Ascending aorta (tissue), 2 donors: ENCODE data around the gene NFIA. TPM values are rescaled to one million over a fixed set of nuclear protein-coding genes. Genes with fewer than 3 reads are reported as not detected.

ENCODE experiments used
- DNase-seq, 2 donors: peaks; one replicate each; pipeline ENCODE4 v3.0.0-alpha.2; 2019; ENCODE audit warnings: low spot score in 2 of 2
- H3K27ac ChIP-seq, 2 donors: fragments of 200-600 bp; sonication (generic); one replicate each; pipeline ENCODE4 v1.5.1; 2016 to 2017; ENCODE audit warnings: mild to moderate bottlenecking in 1 of 2
- H3K27me3 ChIP-seq: fragments of 200-600 bp; sonication (generic); one replicate; pipeline ENCODE4 v1.5.1; 2017
- H3K36me3 ChIP-seq, 2 donors: fragments of 200-600 bp; sonication (generic); one replicate each; pipeline ENCODE4 v1.5.1; 2016
- H3K4me1 ChIP-seq, 2 donors: fragments of 200-600 bp; sonication (generic); one replicate each; pipeline ENCODE4 v1.5.1; 2016 to 2017; ENCODE audit warnings: mild to moderate bottlenecking in 1 of 2
- H3K4me3 ChIP-seq, 2 donors: fragments of 200-600 bp; sonication (generic); one replicate each; pipeline ENCODE4 v1.5.1; 2016 to 2017; ENCODE audit warnings: mild to moderate bottlenecking in 1 of 2
- H3K9me3 ChIP-seq, 2 donors: fragments of 200-600 bp; sonication (generic); one replicate each; pipeline ENCODE4 v1.5.1; 2016
- intact Hi-C: fragments of 100-400 bp; cut with DNase I; formaldehyde crosslinking; loops from one replicate; pipeline ENCODE4 v1.15.1; 2023
- total RNA-seq: library from RNA; depleted of rRNA; stranded (reverse); fragments of >200 nt; gene quantifications from one replicate; pipeline ENCODE4 v1.1.0, GENCODE V29; 2016
- TF ChIP-seq, protein P1 (sequence below), 3 experiments: fragments of 200-600 bp in 2 of 3; fragments of 450-650 bp in 1 of 3; sonication (generic) in 2 of 3; IDR thresholded peaks; one replicate each; pipeline ENCODE4 v1.5.1; 2016 to 2019; ENCODE audit warnings: antibody characterized with exemption in 3 of 3, mild to moderate bottlenecking in 1 of 3, moderate library complexity in 1 of 3

Gene NFIA
- total RNA-seq, 1 donor from 2014 or later = 52.0 TPM

DNA sequence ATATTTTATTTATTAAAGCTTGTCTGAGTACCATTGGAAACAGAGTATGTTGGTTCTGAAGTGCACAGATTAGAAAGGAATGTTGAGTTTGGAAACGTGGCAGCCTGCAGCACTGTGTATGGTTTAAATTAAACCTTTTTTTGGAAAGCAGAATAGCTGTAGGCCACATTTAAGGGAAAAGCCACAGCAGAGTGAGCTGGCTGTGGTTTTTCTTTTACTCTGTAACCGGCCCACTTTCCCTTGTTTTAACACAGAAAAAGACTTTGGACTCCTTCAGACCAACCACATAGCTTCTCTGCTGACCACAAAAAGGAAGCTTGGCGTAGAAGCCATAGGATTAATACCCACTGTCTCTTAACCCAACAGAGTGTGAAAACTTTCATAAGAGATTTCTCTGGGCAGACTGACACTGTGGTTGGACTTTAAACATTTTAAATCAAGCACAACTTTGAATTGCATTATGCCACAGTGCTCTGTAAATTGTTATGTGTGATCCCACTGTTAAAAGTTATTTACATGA lies 75.2 kb downstream of the NFIA start:
- Histone ChIP-seq H3K4me3 (peak overlapping the region in 1 of 2 donors; percentile 36), H3K27ac (peak overlapping the region; percentile 72 to 81), H3K36me3 (no peaks in the 10 kb centered on the region), H3K27me3 (no peaks in the 10 kb centered on the region), H3K4me1 (peaks cover 15 to 61% of the 10 kb centered on the region in 2 donors), H3K9me3 (no peaks in the 10 kb centered on the region)
- TF ChIP-seq, protein P1, sequence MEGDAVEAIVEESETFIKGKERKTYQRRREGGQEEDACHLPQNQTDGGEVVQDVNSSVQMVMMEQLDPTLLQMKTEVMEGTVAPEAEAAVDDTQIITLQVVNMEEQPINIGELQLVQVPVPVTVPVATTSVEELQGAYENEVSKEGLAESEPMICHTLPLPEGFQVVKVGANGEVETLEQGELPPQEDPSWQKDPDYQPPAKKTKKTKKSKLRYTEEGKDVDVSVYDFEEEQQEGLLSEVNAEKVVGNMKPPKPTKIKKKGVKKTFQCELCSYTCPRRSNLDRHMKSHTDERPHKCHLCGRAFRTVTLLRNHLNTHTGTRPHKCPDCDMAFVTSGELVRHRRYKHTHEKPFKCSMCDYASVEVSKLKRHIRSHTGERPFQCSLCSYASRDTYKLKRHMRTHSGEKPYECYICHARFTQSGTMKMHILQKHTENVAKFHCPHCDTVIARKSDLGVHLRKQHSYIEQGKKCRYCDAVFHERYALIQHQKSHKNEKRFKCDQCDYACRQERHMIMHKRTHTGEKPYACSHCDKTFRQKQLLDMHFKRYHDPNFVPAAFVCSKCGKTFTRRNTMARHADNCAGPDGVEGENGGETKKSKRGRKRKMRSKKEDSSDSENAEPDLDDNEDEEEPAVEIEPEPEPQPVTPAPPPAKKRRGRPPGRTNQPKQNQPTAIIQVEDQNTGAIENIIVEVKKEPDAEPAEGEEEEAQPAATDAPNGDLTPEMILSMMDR (IDR thresholded peaks at IDR 0.05) = no peak
- intact Hi-C loops = no loop called here
- DNase-seq = no peak

DNA sequence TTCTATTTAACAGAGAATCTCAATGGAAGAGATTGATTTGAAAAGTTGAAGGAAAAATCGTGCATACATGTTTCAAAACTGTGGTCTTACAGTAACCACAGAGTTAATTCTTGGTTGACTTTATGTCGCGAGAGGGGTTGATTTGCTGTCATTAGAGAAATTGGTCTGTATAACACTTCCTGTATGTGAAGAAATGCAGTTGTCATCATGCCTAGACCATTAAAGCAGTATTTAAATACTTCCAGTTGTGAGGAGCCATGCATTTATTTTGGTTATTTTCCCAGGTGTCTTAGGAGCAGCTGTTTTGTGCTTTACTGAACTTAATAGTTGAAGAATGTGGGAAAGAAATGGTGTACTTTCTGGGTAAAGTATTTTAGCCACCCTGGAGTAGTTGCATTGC lies 76.2 kb downstream of the NFIA start:
- H3K4me1 ChIP-seq = peaks cover 15 to 59% of the 10 kb centered on the region in 2 donors
- H3K36me3 ChIP-seq = no peaks in the 10 kb centered on the region
- H3K27me3 ChIP-seq = no peaks in the 10 kb centered on the region
- H3K4me3 ChIP-seq = no peak overlapping the region
- peak overlapping the region; percentile 72 to 81 for H3K27ac ChIP-seq
- intact Hi-C loops = no loop called here
- TF ChIP-seq, protein P1 (IDR thresholded peaks at IDR 0.05) = no peak
- H3K9me3 ChIP-seq = no peaks in the 10 kb centered on the region
- DNase-seq = no peak

DNA sequence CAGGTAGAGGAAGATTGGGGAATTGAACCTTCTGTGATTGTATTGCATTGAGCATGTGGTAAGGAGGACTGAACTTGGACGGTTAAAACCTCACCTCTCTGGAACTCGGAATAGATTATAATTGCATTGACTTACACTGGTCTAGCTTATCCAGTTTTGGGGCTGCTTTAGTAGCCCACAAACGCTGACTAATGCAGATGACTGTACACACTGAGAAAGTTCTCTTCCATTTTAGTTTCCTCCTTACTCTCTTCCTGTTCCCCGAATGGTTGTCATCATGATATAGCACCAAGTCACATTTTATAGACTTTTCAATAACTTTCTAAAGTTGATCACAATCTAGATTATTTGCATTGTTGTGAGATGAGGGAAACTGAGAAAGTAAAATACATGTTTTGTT lies 78.2 kb downstream of the NFIA start:
- Histone ChIP-seq H3K4me1 (peaks cover 15 to 63% of the 10 kb centered on the region in 2 donors), H3K27me3 (no peaks in the 10 kb centered on the region), H3K36me3 (no peaks in the 10 kb centered on the region), H3K9me3 (no peaks in the 10 kb centered on the region), H3K4me3 (no peak overlapping the region), H3K27ac (peak overlapping the region; percentile 72 to 81)
- no peak for DNase-seq
- intact Hi-C loops = no loop called here
- TF ChIP-seq, protein P1 (IDR thresholded peaks at IDR 0.05) = no peak

DNA sequence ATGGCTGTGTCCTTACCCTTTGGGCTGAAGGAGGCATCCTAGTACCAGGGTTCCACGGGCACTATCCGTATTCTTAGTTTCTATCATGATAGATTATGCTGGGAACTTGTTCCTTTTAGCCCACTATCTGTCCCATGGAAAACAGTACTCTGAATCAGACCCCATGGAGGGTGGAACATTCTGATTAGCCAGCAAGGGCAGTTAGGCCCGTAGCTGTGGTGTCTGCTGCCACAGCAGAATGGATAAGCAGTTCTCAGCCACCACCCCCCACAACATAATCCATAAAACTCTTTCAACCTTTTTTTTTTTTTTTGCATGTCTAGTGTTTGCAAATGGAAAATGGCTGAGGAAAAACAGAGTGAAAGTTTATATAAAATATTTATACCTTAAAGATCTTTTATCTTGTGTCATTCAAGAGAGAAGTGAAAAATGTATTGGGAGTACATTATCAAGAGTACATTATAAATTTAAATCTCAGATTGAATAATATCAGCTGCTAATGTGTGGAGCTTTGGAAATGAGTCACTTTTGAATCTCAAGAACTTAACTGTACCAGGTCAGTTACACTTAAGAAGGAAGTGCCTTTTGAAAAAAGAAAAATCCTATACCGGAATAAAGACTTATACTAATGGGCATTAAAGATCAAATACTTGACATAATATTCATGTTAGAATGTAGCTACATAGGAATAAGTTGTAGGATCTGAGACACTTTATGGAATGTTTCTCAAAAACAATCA lies 80.3 kb downstream of the NFIA start:
- Histone ChIP-seq H3K4me3 (no peak overlapping the region), H3K4me1 (peaks cover 10 to 46% of the 10 kb centered on the region in 2 donors), H3K36me3 (no peaks in the 10 kb centered on the region), H3K9me3 (no peaks in the 10 kb centered on the region), H3K27ac (peak overlapping the region; percentile 9 to 14), H3K27me3 (no peaks in the 10 kb centered on the region)
- intact Hi-C loops = no loop called here
- TF ChIP-seq, protein P1 (IDR thresholded peaks at IDR 0.05) = no peak
- DNase-seq = no peak

DNA sequence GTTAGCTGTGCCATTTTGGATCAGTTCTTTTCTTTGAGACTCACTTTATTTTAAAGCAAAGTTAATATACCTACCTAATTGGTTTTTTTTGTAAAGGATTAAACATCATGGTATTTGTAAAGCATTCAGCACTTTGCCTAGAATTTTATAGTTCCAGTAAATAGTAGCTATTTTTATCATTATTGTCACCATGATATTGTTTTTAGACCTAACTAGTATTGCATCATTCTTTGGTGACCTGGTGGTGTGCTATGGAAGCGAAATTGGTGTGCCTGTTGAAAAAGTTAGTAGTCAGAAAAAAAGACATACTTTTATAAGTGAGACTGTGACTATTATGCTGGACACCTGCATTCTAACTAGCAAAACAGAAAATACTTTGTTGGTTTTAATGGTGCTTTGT lies 81.0 kb downstream of the NFIA start:
- Histone ChIP-seq H3K4me3 (no peak overlapping the region), H3K27ac (peak overlapping the region; percentile 9 to 14), H3K4me1 (peaks cover 10 to 40% of the 10 kb centered on the region in 2 donors), H3K36me3 (no peaks in the 10 kb centered on the region), H3K9me3 (no peaks in the 10 kb centered on the region), H3K27me3 (no peaks in the 10 kb centered on the region)
- TF ChIP-seq, protein P1 (IDR thresholded peaks at IDR 0.05) = no peak
- no peak for DNase-seq
- intact Hi-C loops = no loop called here
